Tibial artery (tissue), 4 donors: ENCODE data around the gene STAM.

Experiments used
- DNase-seq, 2 donors: peaks; one replicate each; pipeline ENCODE4 v3.0.0-alpha.2; 2019
- H3K27ac ChIP-seq, 2 donors: fragments of 200-600 bp; sonication (generic) in 1 of 2; 1 replicate in 1 of 2; 2 replicates in 1 of 2; pipeline ENCODE4 v1.5.1; 2018 to 2019; ENCODE audit warnings: mild to moderate bottlenecking in 1 of 2
- H3K27me3 ChIP-seq, 2 donors: fragments of 200-600 bp; sonication (generic) in 1 of 2; one replicate each; pipeline versions ENCODE4 v1.5.1 to v1.6.0; 2016 to 2019
- H3K36me3 ChIP-seq, 3 donors: fragments of 200-600 bp; sonication (generic) in 2 of 3; one replicate each; pipeline ENCODE4 v1.5.1; 2016 to 2019; ENCODE audit warnings: mild to moderate bottlenecking in 2 of 3
- H3K4me1 ChIP-seq, 4 donors: fragments of 200-600 bp; sonication (generic) in 2 of 4; 1 replicate in 3 of 4; 2 replicates in 1 of 4; pipeline ENCODE4 v1.5.1; 2016 to 2019
- H3K4me3 ChIP-seq, 2 donors: fragments of 200-600 bp; sonication (generic) in 1 of 2; 1 replicate in 1 of 2; 2 replicates in 1 of 2; pipeline ENCODE4 v1.5.1; 2018 to 2019; ENCODE audit warnings: mild to moderate bottlenecking in 2 of 2
- H3K9me3 ChIP-seq, 3 donors: fragments of 200-600 bp; sonication (generic) in 1 of 3; one replicate each; pipeline ENCODE4 v1.5.1; 2016 to 2019
- CTCF ChIP-seq, 2 experiments: fragments of 200-600 bp in 1 of 2; fragments of 450-650 bp in 1 of 2; IDR thresholded peaks; one replicate each; pipeline ENCODE4 v1.5.1; 2017 to 2019; ENCODE audit warnings: antibody characterized with exemption in 2 of 2, mild to moderate bottlenecking in 1 of 2, moderate library complexity in 1 of 2
- intact Hi-C: fragments of 100-400 bp; cut with DNase I; formaldehyde crosslinking; loops from one replicate; pipeline ENCODE4 v1.15.0; 2023; ENCODE audit warnings: low total_unique reads

Gene STAM

GRCh38 chr10:17730667-17731066, 86.7 kb downstream of the STAM start:
- Histone ChIP-seq H3K9me3 (no peaks in the 10 kb centered on the region), H3K27ac (no peak overlapping the region), H3K36me3 (no peaks in the 10 kb centered on the region), H3K4me1 (peaks cover 0 to 11% (median 0%) of the 10 kb centered on the region in 4 donors), H3K27me3 (no peaks in the 10 kb centered on the region), H3K4me3 (no peak overlapping the region)
- DNase-seq: no peak
- TF ChIP-seq CTCF (IDR thresholded peaks at IDR 0.05): no peak
- intact Hi-C loops: no loop called here

- H3K36me3 ChIP-seq: no peaks in the 10 kb centered on the region
- H3K27ac ChIP-seq: no peak overlapping the region
- DNase-seq: no peak
- H3K4me1 ChIP-seq: peaks cover 0 to 14% (median 0%) of the 10 kb centered on the region in 4 donors
- TF ChIP-seq CTCF (IDR thresholded peaks at IDR 0.05): no peak
- H3K9me3 ChIP-seq: no peaks in the 10 kb centered on the region
- intact Hi-C loops: no loop called here
- H3K27me3 ChIP-seq: no peaks in the 10 kb centered on the region
- no peak overlapping the region for H3K4me3 ChIP-seq
These were observed 87.5 kb downstream of the STAM start for GRCh38 chr10:17731331-17732020.

DNA sequence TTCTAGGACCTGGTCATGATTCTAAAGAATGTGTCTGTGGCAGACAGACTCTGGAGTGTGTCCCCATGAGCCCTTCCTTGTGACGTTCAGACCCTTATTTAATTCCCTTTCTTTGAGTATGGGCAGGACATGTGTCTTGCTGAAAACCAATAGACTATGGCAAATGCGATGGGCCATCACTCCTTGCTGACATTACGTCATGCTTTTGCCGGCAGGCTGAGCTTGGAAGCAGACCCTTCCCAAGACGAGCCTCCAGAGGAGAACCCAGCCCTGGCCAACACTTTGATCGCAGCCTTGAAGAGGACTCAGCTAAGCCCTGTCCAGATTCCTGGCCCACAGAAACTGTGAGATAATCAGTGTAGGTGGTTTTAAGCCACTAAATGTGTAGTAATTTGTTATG, 89.7 kb downstream of the STAM start:
- no peak for TF ChIP-seq CTCF (IDR thresholded peaks at IDR 0.05)
- no peaks in the 10 kb centered on the region for H3K36me3 ChIP-seq
- H3K27ac ChIP-seq: no peak overlapping the region
- H3K4me1 ChIP-seq: peaks cover 0 to 14% (median 4%) of the 10 kb centered on the region in 4 donors
- H3K4me3 ChIP-seq: no peak overlapping the region
- H3K9me3 ChIP-seq: no peaks in the 10 kb centered on the region
- H3K27me3 ChIP-seq: no peaks in the 10 kb centered on the region
- no peak for DNase-seq
- intact Hi-C loops: no loop called here

GRCh38 chr10:17734432-17735080, 90.6 kb downstream of the STAM start:
- Histone ChIP-seq H3K27ac (no peak overlapping the region), H3K4me1 (peaks cover 0 to 14% (median 4%) of the 10 kb centered on the region in 4 donors), H3K27me3 (no peaks in the 10 kb centered on the region), H3K4me3 (no peak overlapping the region), H3K9me3 (no peaks in the 10 kb centered on the region), H3K36me3 (no peaks in the 10 kb centered on the region)
- TF ChIP-seq CTCF (IDR thresholded peaks at IDR 0.05): no peak
- DNase-seq: no peak
- intact Hi-C loops: no loop called here

DNA sequence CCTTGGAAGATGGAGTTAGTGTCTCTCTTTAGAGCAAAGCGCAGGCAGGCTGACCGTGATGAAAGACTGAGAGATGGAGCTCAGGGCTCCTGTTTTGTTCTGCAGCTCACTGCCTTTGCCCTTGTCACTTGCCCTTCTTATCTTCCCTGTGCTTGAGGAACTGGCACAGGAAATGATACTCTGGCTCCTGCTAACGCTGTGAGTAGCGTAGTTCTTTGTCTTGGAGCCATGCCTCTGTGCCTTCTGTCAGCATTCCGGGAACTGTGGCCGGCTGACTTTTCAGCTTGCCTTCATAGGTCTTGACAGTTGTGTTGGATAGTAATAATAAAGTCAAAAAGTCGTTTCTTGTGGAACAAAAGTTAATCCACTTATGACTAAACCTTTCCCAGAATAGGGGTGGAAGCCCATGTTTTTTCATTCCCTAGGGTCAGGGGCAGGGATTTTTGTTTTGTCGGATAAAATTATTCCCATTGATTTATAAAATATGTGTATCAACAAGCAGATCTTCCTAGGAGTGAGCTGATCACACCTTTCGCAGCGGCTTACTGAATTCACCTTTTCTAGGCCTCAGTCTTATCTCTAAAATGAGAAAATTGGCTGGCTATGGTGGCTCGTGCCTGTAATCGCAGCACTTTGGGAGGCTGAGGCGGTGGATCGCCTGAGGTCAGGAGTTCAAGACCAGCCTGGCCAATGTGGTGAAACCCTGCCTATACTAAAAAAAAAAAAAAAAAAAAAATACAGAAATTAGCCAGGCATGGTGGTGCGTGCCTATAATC, 91.4 kb downstream of the STAM start:
- Histone ChIP-seq H3K36me3 (no peaks in the 10 kb centered on the region), H3K27me3 (no peaks in the 10 kb centered on the region), H3K4me1 (peaks cover 0 to 14% (median 4%) of the 10 kb centered on the region in 4 donors), H3K9me3 (no peaks in the 10 kb centered on the region), H3K4me3 (no peak overlapping the region), H3K27ac (no peak overlapping the region)
- intact Hi-C loops: no loop called here
- DNase-seq: peak; percentile 64 to 76
- TF ChIP-seq CTCF (IDR thresholded peaks at IDR 0.05): no peak
